Large intestine (tissue), 3 donors: ENCODE results near the gene HEXD. TPM values are rescaled to one million over a fixed set of nuclear protein-coding genes. Genes with fewer than 3 reads are reported as not detected.

Experiments used
- DNase-seq, 2 donors: peaks; one replicate each; pipeline versions ENCODE4 v3.0.0 to v3.0.0-alpha.2; 2013
- H3K27ac ChIP-seq: one replicate; pipeline ENCODE4 v1.5.1; 2013; ENCODE audit warnings: low read length
- H3K27me3 ChIP-seq: 2 replicates; pipeline ENCODE4 v1.6.1; 2013; ENCODE audit warnings: low read length; ENCODE audit not compliant: control insufficient read depth, insufficient read depth
- H3K36me3 ChIP-seq: 2 replicates; pipeline ENCODE4 v1.6.1; 2013; ENCODE audit warnings: low read length; ENCODE audit not compliant: control insufficient read depth, insufficient read depth
- H3K4me1 ChIP-seq: one replicate; pipeline ENCODE4 v1.6.1; 2013; ENCODE audit warnings: low read length; ENCODE audit not compliant: control insufficient read depth, insufficient read depth
- H3K4me3 ChIP-seq: one replicate; pipeline ENCODE4 v1.5.1; 2013; ENCODE audit warnings: low read length
- H3K9me3 ChIP-seq: one replicate; pipeline ENCODE4 v1.6.1; 2013; ENCODE audit warnings: mild to moderate bottlenecking, low read depth, low read length, moderate library complexity; ENCODE audit not compliant: control insufficient read depth
- WGBS: methylation state at CpG from one replicate; pipeline ENCODE4 v1.1.5; 2013; ENCODE audit warnings: low lambda C conversion rate; ENCODE audit not compliant: insufficient coverage; 5-methylcytosine and 5-hydroxymethylcytosine counted together
- polyA plus RNA-seq: library from polyadenylated mRNA; unstranded; fragments of 120-200 nt; gene quantifications from one replicate; pipeline ENCODE4 v1.2.1, GENCODE V29; 2013

Gene HEXD
- polyA plus RNA-seq, 1 donor: 50.4 TPM

DNA sequence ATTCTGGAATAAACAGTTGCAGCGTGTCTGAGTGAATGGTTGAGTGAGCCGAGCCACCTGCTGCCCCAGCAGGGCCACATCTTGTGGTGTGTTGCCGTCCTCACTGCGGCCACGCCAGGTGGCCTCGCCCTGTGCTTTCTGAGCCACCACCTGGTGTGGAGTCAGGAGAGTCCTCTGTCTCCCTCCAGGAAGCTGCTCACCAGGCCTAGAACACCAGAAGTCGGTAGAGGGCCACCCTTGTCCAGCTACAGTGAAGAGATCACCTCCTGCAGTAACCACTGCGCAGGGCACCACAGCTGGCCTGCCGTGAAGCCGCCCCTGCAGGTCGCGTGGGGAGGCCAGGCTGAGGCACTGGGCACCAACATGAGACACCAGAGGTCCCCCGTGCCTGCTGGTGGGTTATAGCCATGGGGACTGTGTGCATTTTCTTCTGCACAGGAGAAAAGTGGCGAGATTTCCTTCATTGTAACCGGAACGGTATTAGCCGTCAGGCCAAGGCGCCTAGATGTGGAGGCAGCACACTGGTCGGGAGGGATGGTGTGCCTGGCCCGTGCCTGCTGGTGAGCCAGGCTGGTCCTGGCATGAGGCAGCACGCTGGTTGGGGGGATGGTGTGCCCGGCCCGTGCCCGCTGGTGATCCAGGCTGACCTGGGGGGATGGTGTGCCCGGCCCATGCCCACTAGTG lies 72.5 kb downstream of the HEXD start:
- peaks cover 25% of the 10 kb centered on the region for H3K36me3 ChIP-seq
- no peaks in the 10 kb centered on the region for H3K4me1 ChIP-seq
- H3K27ac ChIP-seq: no peak overlapping the region
- no peak for DNase-seq
- WGBS: no CpG with 5 or more reads among the region's 25 CpGs
- H3K27me3 ChIP-seq: no peaks in the 10 kb centered on the region
- H3K4me3 ChIP-seq: no peak overlapping the region
- H3K9me3 ChIP-seq: no peaks in the 10 kb centered on the region

DNA sequence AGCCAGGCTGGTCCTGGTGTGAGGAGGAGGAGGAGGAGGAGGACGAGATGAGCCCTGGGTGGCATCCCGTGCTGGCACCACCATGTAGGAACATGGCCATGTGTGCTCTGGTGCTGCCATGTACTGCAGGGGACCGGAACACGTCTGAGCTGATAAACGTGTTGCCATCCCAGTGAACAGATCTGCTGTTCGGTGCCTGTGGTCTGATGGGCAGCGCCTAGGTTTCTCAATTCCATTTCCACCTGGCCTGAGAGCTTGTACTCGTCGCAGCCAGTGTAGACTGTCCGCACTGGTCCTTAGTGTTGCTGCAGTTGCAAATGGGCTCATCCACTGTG lies 73.0 kb downstream of the HEXD start:
- no peak overlapping the region for H3K27ac ChIP-seq
- no peak for DNase-seq
- H3K9me3 ChIP-seq: no peaks in the 10 kb centered on the region
- peaks cover 20% of the 10 kb centered on the region for H3K36me3 ChIP-seq
- no peaks in the 10 kb centered on the region for H3K27me3 ChIP-seq
- H3K4me3 ChIP-seq: no peak overlapping the region
- H3K4me1 ChIP-seq: no peaks in the 10 kb centered on the region
- WGBS: no CpG with 5 or more reads among the region's 10 CpGs

DNA sequence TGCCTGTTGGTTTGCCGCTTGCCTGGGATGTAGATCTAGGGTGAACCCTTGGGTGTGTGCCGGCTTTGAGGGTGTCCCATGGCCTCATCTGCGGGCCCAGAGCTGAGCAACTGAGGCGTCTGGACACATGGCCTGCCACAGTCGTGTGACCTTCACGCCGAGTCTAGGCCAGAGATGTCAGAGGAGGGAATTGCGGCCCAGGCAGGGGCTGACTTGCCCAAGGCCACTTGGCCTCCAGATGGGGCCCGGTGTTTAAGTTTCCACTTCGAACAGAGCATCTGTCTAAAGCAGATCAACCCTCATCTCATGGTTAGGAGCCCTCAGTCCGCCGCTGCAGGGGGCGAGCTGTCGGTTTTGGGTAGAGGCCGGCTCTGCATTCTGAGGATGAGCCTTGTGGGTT lies 73.4 kb downstream of the HEXD start:
- Histone ChIP-seq H3K9me3 (no peaks in the 10 kb centered on the region), H3K36me3 (peaks cover 16% of the 10 kb centered on the region), H3K4me3 (no peak overlapping the region), H3K4me1 (peaks cover 2% of the 10 kb centered on the region), H3K27ac (no peak overlapping the region), H3K27me3 (no peaks in the 10 kb centered on the region)
- WGBS: no CpG with 5 or more reads among the region's 15 CpGs
- no peak for DNase-seq

Other genes starting within 250 kb of the HEXD start
- gene CCDC57, start 205.5 kb upstream of the HEXD start, polyA plus RNA-seq: 45.6 TPM
- 19.5 TPM for gene SLC16A3, start 189.3 kb upstream of the HEXD start, polyA plus RNA-seq
- gene CSNK1D, start 144.6 kb upstream of the HEXD start, polyA plus RNA-seq: 147 TPM
- gene CD7, start 100.7 kb upstream of the HEXD start, polyA plus RNA-seq: 8.6 TPM
- 16.1 TPM for gene SECTM1, start 84.6 kb upstream of the HEXD start, polyA plus RNA-seq
- gene TEX19, start 59.1 kb upstream of the HEXD start, polyA plus RNA-seq: not detected
- gene UTS2R, start 46.6 kb upstream of the HEXD start, polyA plus RNA-seq: 0.04 TPM
- 20.9 TPM for gene OGFOD3, start 239 bp downstream of the HEXD start, polyA plus RNA-seq
- 60.4 TPM for gene CYBC1, start 32.4 kb downstream of the HEXD start, polyA plus RNA-seq
- gene NARF, start 40.4 kb downstream of the HEXD start, polyA plus RNA-seq: 44.1 TPM
- 29.7 TPM for gene FOXK2, start 101.4 kb downstream of the HEXD start, polyA plus RNA-seq
- 65.7 TPM for gene WDR45B, start 230.1 kb downstream of the HEXD start, polyA plus RNA-seq